Activated CD8-positive, alpha-beta memory T cell treated with anti-CD3 and anti-CD28 coated beads, Interleukin-2, amount 50 U/mL, for 48 hours (primary cell): ENCODE results near the gene LARGE1.
"Not testable (repeated sequence)": the region's sequence is repeated elsewhere in the genome, so short reads cannot be mapped to it uniquely, and the experiment has no call there.

Source experiments
- DNase-seq: peaks from one replicate; pipeline ENCODE4 v3.0.0-alpha.2; 2020

Gene LARGE1

DNA sequence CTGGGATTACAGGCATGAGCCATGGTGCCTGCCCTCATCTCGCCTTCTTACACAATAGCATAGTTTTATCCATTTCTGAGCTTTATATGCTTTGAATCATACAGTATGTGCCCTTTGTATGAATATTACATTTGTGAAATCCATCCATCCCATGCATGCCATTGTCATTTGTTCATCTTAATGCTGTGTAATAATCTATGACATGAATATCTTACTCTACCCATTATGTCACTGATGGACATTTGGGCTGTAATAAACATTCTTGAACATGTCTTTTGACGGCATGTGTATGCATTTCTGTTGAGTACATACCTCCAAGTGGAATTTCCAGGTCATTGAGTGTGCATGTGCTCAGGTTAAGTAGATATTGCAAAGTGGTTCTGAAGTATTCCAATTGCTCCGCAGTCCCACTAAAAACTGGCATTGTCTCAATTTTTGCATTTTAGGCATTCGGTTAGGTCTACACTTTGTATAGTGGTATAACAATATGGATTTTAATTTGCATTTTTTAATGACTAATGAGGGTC lies 522.8 kb downstream of the LARGE1 start:
- no peak for DNase-seq

DNA sequence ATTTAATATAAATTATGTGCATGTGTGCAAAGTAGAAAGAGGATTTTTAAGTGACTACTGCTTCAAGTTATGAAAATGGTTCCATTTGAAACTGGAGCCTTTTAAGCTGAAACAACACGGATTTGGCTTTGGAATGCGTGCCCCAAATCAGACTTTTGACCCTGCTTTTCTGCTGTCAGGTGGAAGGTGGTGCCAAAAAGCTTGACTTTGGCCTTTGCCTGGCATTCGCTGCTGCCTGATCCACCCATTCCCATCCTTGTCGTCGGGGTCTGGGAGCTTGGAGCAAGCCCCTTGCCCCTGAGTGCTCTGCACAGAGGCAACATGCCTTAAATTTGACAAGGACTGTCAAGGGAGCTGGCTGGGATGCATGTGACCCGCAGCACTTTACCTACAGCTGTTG lies 526.8 kb downstream of the LARGE1 start:
- DNase-seq, result no peak

DNA sequence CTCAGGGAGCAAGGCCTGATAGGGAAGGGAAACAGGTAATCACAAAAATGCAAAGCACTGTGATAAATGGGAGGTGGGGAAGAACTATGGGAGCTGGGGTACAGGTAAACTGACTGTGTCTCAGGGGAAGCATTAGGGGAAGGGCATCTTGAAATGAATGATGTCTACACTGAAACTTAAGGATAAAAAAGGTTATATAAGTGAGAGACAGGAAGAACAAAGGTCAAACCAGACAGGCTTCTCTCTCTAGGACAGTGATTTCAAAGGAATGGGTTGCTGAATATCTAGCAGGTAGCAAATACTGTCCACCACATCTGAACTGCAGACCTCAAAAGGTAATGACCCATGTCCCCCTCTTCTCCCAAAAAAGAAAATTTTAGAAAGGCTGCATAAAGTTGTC lies 529.0 kb downstream of the LARGE1 start:
- DNase-seq, result no peak

DNA sequence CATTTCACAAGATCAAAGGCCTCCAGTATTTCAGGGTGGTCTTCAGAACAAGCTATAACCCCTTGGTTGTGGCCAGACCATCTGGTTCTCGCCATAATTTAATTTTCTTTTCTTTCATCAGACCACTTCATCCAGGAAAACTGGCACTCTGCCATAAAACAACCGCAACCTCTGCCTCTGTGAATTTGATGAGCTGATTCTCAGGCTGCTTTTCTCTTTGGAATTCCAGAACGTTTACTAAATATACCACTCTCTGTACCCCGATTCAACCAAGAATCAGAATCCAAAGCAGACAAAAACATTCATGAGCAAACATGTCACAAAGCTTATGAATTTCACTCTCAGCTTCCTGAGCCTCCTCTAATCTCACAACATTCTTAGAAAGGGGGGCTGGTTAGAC lies 530.3 kb downstream of the LARGE1 start:
- no peak for DNase-seq

DNA sequence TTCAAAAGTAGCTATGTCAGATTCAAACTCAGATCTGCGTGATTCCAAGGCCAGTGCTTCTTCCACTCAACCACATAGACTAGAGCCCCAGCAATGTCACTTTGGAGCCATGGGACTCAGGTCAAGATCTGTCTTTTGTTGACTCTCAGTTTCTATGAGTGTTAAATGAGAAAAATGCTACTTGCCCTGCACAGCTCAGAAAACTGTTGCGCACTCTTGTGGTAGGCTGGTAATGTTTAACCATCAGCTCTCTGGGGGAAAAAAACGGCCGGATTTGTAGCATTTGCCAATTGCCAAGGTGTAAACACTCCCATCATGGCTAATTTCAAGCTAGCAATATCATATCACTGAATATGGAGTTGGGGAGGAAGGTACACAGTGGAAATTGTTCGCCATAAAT lies 534.0 kb downstream of the LARGE1 start:
- no peak for DNase-seq

DNA sequence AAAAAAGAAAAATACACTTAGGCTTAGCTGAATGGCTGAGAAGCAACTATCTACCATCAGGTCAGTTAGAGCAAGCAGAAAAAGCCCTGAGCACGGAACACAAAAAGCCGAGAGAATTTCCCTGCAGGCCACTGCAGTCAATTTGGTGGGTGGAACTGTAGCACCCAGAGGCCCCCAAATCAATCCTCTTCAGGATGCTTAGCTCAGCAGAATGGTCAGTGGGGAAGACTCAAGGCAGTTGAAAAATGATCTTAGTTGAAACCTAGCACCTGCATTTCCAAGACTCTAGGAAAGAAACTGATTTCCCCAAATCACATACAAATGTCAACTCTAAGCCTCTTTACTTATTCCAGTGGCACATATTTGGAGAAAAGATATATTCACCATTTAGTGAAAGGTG lies 534.7 kb downstream of the LARGE1 start:
- no peak for DNase-seq

DNA sequence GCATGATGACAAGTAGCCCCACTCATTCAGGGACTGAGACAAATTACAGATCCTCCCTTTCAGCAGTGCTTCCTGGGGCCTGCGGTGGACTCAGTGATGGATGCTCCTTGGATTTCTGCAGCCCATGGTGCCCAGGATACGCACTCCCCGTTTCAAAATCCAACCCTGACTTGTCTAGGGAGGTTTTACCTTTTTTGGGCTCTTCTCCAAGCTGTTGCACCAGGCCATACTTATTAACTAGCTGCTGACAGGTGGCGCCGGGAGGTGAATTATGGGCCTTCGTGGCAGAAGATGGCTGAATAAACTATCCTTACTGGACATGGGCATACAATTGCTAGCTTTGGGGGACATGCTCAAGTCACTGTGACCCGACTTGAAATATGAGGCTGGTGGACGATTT lies 537.8 kb downstream of the LARGE1 start:
- no peak for DNase-seq

DNA sequence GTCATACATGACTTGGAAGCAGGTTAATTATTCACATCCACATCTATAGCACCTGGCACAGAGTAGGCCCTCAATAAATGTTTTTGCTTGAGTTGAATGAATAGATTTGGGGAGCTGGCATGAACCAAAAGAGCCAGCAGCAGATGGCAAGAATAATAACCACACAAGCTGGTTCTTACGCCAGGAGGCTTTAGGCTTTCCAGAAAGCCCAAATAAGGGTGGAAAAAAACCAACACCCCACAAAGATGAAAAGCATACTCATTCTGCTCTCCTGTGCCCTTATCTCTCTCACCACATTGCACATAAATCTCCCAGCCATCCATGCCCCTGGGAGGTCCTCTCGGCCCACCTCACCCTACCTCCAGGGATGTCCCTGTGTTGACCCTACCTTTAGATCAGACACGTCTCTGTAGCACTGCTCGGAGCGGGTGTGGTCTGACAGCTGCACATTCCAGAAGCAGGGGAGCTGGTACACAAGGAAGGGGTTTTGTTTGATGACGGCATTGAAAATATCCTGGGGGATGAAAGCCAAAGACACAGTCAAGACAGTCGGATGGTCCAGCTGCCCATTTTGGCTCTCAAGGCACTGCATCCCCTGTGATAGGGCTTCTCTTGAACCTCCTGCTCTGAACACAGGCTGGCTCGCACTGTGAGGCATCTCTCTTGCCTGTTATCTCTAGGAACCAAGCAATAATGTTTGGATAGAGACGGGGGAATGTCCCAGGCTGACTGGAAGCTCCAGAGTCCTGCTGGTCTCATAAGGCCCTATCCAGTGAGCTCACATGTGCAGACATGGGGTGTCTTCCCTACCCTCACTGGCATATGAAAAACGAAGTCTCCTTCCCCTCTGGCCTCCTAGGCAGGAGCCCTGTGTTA lies 538.5 kb downstream of the LARGE1 start:
- DNase-seq, result no peak

DNA sequence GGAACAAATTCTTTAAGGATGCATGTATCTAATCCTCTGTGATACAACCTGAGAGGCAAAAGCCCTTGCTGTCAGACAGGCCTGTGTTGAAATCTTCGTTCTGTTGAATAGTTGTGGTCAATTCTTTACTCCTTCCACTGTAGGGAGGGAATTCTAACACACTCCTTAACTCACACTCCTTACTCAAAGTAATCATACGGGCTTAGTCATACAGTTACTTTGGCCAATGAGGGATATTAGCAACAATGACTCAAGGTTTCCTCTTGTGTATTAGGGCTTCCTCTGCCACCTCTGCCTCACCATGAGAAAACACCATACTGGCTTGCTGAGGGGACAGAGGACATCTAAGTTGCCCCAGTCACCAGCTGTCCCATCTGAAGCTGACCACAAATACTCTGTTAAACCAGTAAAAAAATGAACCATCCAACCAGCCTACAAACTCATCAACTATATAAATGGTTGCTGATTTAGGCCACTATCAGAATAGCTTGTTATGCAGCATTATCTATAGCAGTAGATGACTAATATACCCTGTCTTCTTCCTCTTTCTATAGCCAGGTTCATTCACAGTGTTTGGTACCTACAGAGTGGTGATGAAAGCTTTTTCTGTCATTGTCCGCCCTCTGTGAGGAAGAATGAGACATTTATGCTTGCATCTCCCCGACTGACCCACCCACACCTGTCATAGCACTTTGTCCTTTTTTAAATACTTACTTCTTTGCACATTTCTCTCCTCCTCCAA lies 539.3 kb downstream of the LARGE1 start:
- no peak for DNase-seq

DNA sequence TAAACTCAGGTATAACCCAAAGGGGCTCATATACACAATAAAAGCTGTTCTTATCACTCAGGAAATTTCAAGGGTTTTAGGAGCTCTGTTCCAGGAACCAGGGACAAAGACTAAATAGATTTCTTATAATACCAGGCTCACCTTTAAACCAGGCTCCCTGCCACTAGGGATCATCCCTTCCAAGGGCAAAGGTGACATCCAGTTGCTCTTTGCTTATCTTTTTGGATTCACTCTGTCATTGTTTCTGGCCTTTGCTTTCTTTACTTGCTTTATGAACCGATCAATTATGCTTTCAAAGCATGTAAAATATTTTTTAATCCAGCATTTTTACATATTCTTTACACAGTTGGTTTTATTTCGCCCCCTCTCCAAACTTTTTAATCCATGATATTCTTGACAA lies 540.4 kb downstream of the LARGE1 start:
- DNase-seq, result no peak

DNA sequence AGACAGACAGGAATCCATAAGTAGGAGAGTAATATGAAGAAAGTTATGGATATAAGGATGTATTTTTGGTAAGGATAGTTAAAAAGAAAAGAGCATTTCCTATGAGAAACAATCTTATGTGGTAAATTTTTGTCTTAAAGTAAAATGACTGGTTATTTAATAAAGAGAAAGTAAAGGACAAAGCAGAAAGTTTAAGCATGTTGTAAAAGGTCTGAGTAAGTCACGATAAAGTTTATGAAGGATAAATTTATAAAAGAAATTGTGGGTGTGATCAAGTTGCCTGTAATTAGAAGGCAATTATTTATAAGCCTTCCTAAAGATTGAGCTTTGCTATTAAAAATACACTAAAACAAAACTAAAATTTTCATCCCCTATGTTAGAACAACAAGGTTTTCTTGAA lies 547.4 kb downstream of the LARGE1 start:
- DNase-seq, result no peak

DNA sequence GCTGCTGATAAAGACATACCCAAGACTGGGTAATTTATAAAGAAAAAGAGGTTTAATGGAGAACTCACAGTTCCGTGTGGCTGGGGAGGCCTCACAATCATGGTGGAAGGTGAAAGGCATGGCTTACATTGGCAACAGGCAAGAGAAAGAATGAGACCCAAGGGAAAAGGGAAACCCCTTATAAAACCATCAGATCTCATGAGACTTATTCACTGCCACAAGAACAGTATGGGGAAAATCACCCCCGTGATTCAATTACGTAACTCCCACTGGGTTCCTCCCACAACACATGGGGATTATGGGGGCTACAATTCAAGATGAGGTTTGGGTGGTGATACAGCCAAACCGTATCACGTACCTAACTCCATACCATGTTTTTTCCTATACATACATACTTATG lies 557.0 kb downstream of the LARGE1 start:
- not testable (repeated sequence) for DNase-seq

DNA sequence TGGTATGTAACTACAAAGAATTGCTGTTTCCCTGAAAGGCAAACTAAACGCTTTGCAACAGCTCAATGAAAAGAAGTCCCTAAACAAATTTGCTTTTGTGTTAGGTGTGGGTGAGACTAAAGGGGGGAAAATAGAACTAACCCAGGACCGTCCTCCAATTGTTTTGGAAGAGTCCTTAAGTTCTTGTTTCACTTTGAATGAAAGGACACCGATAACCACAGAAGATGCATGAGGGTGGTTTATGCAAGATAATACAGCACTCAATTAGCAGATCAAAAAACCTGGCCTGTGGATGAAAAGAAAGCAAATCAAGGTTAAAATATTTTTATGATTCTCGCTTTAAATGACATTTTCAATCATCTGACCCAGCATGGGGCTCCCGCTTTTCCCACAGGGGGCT lies 557.6 kb downstream of the LARGE1 start:
- no peak for DNase-seq

DNA sequence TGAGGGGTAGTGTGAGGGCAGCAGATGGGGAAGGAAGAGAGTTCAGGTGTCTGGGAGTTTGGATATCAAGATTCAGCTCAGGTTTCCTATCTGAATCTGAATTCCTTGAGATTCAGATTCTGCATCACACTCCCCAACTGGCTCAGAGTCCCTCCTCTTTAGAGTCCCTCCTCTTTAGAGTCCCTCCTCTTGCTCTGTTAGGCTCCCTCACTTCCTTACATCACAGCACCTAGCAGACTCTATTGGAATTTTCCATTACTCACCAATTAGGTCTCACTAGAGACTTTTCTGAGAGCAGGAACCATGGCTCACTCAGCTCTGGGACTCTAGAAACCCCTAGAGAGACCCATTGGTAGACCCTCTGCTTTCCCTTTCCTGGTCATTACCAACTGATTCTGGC lies 558.7 kb downstream of the LARGE1 start:
- DNase-seq, result no peak

DNA sequence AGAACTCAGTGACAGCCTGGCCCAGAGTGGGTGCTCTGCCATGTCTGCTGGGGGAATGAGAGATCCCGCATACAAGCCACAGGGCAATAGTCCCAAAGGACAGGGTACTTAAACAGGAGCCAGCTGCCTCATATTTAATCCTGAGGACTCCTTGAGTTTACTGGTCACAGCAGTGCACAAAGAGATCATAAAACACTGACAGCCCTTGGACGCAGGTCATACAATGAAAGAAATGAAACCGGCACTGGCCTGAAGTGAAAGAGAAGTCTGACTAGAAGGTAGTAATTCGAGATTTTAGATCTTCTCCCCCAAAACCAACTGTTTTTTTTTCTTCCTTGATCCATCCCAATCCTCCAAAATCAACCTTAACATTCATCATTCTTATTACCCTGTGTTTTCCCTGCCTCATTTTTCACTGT lies 562.3 kb downstream of the LARGE1 start:
- no peak for DNase-seq

DNA sequence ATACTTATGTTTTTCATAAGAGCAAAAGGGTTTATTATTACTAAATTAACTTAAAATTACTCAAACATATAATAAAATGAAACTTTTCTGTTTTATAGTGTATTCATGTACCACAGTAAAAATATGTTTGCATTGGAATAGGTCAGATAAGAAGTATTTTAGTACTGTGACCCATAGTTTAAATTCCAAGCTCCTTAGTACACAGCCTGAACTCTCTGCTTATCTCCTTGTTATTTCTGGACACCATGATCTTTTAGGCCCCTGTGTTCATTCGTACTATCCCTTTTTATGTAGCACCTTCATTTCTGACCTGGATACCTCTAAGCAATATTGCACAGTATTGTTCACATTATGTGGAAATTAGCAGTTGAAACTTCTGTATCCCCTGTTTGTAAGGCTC lies 565.3 kb downstream of the LARGE1 start:
- no peak for DNase-seq

DNA sequence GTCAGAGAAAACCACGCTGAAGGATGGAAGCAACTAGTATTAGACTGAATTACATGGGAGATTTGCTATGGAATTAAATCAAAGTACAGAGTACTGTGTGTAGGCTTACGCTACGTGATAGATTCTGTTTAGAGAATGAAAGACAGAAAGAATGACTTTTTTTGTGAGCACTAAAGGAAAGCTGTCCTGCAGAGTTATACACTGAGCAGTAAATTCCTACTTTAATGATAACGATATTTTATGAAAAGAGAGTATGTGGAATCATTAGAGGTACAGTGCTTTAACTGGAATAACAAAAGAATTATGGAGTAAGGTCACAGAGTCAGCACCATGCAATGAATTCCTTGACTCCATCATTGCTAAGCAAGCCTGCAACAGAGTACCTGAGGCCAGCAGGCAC lies 566.8 kb downstream of the LARGE1 start:
- DNase-seq, result no peak

DNA sequence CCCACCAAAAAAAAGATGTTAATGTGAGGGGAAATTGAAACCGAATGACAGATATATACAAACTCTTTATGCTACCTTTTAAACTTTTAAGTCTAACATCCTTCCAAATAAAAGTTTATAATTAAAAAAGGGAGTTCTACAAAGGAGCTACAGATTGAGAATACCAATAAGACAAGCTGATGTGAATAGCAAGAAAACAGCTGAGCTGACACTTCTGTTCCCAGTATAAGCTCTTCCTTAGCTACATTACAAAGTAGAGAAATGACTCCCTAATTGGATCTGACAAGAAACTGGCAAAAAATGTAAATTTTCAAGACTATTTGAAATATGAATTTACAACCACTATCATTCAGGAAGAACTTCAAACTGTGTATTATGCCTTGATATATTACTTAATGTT lies 567.5 kb downstream of the LARGE1 start:
- DNase-seq, result no peak

DNA sequence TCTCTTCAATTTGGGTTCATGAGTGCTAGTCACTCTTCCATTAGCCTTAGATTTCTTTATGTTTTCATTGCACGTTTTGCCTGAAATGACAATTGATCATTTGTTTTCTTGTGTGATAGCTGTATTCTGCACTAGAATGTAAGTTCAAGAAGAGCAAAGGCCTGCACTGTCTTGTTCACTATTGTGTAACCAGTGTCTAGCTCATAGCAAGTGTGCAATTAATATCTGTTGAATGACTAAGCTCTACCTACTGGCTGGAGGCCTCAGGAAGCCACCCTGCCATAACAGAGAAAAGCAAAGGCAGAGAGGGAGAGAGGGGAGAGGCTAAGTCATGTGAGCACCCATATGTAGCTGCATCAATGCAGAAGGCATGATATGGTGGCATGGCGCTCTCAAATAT lies 569.3 kb downstream of the LARGE1 start:
- no peak for DNase-seq

DNA sequence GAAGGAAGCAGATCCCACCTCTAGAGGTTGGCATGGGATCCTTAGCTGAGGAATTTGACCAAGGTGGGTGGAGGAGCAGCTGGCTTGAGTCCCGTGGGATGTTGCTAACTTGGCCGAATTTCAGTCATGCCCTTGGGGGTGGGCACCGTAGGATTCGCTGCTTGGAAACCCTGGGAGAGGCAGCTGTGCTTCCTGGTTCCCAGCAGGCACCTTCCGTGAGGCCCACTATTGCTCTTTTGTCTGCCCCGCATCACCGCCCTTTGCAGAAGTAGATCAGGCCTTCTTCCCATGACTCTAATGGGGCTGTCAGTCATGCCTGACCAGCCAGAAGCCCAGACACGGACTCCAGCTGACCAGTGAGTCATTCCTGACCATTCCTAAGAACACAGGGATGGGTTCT lies 569.8 kb downstream of the LARGE1 start:
- no peak for DNase-seq

DNA sequence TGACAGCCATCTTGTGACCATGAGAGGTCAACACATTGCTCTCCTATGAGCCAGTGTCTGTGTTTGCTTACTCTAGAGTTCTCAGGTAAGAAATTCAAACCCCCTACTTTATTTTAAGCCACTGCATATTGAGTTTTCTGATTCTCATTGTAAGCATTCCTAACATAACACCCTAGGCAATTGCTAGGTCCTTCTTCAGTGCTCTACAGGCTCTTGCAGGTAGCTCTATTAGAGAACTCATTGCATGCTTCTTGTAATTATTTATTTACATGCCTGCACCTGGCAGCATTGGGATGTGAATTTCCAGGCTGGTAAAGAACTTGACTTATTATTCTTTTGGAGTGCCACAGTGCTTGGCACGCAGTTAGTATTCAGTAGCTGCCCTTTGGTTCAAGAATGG lies 573.3 kb downstream of the LARGE1 start:
- DNase-seq, result no peak

DNA sequence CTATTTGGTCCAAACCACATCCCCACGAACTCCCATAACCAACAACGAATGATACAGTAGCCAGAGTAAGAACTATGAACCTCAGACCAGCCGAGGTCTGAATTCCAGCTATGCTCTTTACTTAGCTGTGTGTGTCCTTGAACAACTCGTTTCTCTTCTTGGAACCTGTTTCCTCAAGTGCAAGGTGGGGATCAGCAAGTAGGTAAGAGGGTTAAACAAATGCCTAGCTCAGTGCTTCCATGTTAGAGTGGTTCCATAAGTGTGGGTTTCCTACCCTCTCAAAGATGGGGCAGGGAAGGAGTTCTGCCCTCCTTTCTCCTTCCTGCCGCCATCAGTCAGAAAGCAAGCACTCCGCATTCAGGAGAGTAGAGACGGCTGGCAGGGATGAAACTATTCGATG lies 578.7 kb downstream of the LARGE1 start:
- no peak for DNase-seq

DNA sequence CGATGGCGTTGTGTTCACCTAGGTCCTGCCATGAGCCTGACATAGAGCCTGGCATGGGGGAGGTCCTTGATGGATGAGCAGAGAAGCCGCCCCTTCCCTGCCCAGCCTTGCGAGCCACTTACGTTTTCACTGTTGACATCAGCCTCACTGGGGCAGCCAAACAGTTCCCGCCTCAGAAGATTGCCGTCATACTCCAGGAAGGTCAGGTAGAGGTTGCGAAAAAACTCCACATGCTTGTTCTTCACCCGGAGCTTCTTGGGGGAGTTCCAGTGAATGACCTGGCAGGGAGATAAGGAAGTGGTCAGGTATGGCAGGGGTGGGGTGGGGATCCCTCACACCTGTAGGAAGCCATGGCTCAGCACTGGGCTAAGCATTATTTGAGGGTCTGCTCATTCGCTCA lies 582.8 kb downstream of the LARGE1 start:
- no peak for DNase-seq

DNA sequence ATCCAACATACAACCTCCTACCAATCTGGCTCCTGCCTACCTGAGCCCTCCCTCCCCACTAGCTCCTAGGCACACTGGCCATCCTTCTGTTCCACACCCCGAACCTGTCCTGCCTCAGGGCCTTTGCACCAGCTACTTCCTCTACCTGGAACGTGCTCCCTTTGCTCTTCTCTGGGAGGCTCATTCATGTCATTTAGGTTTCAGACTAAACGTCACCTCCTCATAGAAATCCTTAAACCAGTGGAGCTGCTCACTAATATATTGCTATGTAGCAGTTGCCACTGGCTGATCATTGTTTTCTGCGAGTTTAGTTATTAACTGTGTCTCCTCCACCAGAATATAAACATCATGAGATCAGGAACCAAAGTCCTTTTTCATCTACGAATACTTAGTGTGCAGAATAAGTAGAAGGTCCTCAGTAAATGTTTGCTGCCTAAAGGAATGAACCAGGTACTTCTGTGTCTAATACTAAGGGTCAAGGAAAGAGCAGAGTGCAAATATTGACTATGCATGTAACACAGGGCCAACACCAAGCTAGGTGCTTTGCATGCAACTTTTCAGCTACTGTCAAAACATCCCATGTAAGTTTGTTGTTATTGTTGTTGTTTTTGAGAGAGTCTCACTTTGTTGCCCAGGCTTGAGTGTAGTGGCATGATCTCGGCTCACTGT lies 584.5 kb downstream of the LARGE1 start:
- no peak for DNase-seq
